Activated naive CD8-positive, alpha-beta T cell treated with anti-CD3 and anti-CD28 coated beads, Interleukin-2, amount 50 U/mL, for 24 hours (primary cell): ENCODE results near the gene THAP11.

ENCODE experiments used
- ATAC-seq: fragments of 150-1000 bp; cut with Tn5 transposase; one replicate; pipeline ENCODE4 v1.10.0; 2021
- DNase-seq: peaks from one replicate; pipeline ENCODE4 v3.0.0; 2021
- H3K27ac Mint-ChIP-seq: one replicate; pipeline ENCODE4 v1.8.0; 2021; ENCODE audit warnings: mild to moderate bottlenecking, mixed read lengths
- H3K27me3 Mint-ChIP-seq: one replicate; pipeline ENCODE4 v1.8.0; 2021; ENCODE audit warnings: mixed read lengths
- H3K36me3 Mint-ChIP-seq: one replicate; pipeline ENCODE4 v1.8.0; 2021; ENCODE audit warnings: low read depth, mixed read lengths
- H3K4me1 Mint-ChIP-seq: one replicate; pipeline ENCODE4 v1.8.0; 2021; ENCODE audit warnings: mixed read lengths
- H3K4me3 Mint-ChIP-seq: one replicate; pipeline ENCODE4 v1.8.0; 2021; ENCODE audit warnings: mild to moderate bottlenecking, moderate library complexity, mixed read lengths
- H3K9me3 Mint-ChIP-seq: one replicate; pipeline ENCODE4 v1.8.0; 2021; ENCODE audit warnings: mixed read lengths

The THAP11 gene

DNA sequence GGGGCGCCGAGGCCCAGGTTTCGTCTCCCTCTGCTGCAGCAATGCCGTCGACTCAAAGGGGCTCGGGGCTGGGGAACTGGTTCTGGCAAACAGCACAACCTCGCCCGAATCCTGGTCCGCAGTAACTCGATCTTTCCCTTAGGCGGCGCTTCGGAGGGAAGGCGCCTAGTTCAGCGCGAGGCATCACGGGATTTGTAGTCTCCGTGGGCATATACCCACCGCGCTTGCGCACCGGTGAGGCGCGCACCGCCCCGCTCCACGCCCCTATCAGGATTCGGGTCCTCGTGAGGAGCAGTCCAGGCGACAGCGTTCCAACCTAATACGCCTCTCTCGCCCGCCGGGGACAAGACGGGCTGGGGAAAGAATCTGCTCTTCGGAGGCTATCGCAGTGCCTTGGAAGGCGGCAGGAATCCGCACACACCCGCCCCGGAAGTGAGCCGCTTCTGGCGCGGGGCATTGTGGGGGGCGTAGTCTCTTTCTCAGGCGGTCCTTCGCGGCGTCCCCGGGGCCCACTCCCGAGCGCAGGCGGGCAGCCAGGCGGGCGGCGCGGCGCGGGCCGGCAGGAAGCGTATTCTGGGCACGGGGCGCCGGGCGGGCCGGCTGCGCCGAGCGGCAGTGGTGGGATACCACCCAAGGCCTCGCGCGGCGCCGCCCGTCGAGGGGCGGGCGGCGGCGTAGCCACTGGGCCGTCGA is at the start of gene THAP11:
THAP11 (plus strand) TSS at position 505 of the 693 bp plus-strand sequence. CDS start 235 bp downstream, outside the sequence.
- Mint-ChIP-seq H3K27ac (peak within 1 kb of the TSS; percentile 97), H3K36me3 (peaks cover 8% of the 10 kb centered on the region), H3K4me3 (peak within 1 kb of the TSS; percentile 92), H3K9me3 (no peaks in the 10 kb centered on the region), H3K4me1 (peaks cover 41% of the 10 kb centered on the region), H3K27me3 (no peaks in the 10 kb centered on the region)
- ATAC-seq = peak; percentile 55
- DNase-seq = peak; percentile 94

GRCh38 chr16:67796099-67796718 is 45.9 kb upstream of the THAP11 start:
- ATAC-seq (no peak), DNase-seq (no peak)
- Mint-ChIP-seq H3K4me3 (no peak overlapping the region), H3K4me1 (peaks cover 21% of the 10 kb centered on the region), H3K27ac (peak overlapping the region; percentile 34), H3K36me3 (peaks cover 22% of the 10 kb centered on the region), H3K27me3 (no peaks in the 10 kb centered on the region), H3K9me3 (no peaks in the 10 kb centered on the region)

DNA sequence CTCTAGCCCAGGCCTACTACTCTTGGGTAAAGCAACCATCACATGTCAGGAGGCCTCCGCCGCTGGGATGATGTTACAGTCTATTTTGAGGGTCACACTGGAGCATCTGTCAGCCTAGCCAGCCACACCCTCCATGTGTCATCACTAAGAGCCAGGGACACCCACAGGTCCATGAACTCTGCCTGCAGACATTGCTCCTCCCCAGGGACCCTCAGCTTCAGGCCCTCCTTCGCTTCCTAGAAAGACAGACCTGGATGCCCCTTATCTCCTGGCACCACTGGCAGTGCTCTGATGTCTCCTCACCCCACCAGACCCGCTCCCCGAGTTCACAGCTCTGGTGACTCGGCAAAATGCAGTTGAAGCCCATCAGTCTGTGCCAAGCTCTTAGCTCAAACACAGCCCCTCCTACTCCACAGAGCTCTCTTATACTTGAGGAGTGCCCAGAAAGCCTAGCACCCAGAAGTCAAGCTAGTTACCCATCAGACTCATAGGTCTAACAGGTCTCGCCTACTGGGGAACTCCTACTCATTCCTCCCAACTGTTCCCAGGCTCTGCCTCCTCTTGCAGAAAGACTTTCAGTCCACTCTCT is 41.7 kb upstream of the THAP11 start:
- peak overlapping the region; percentile 53 for H3K27ac Mint-ChIP-seq
- no peaks in the 10 kb centered on the region for H3K27me3 Mint-ChIP-seq
- no peaks in the 10 kb centered on the region for H3K9me3 Mint-ChIP-seq
- H3K4me3 Mint-ChIP-seq = no peak overlapping the region
- ATAC-seq = no peak
- no peak for DNase-seq
- peaks cover 59% of the 10 kb centered on the region for H3K4me1 Mint-ChIP-seq
- H3K36me3 Mint-ChIP-seq = peaks cover 56% of the 10 kb centered on the region

GRCh38 chr16:67801241-67801640 is 40.9 kb upstream of the THAP11 start:
- Mint-ChIP-seq H3K4me3 (no peak overlapping the region), H3K9me3 (no peaks in the 10 kb centered on the region), H3K27me3 (no peaks in the 10 kb centered on the region), H3K36me3 (peaks cover 55% of the 10 kb centered on the region), H3K4me1 (peaks cover 61% of the 10 kb centered on the region), H3K27ac (no peak overlapping the region)
- ATAC-seq (no peak), DNase-seq (no peak)

GRCh38 chr16:67801883-67802282 is 40.2 kb upstream of the THAP11 start:
- ATAC-seq (no peak), DNase-seq (no peak)
- H3K4me1 Mint-ChIP-seq = peaks cover 61% of the 10 kb centered on the region
- peaks cover 52% of the 10 kb centered on the region for H3K36me3 Mint-ChIP-seq
- no peaks in the 10 kb centered on the region for H3K9me3 Mint-ChIP-seq
- peak overlapping the region; percentile 59 for H3K27ac Mint-ChIP-seq
- peak overlapping the region; percentile 8 for H3K4me3 Mint-ChIP-seq
- H3K27me3 Mint-ChIP-seq = no peaks in the 10 kb centered on the region

DNA sequence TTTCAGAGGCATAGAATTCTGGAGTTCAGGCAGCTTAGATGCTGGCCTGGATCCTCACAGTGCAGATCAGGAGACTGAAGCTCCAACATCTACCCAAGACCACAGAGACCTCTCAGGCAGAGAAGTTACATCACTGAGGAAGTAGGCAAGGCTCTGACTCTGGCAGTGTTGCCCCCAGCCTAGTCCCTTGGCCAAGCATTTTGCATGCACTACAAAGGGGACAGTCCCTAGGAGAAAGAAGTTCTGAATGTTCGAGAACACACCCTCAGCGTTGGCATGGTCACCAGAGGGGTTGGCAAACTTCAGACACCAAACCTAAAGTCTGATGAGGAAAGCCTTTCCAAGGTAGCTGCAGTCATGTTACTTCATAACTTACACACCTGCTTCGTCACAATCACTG is 38.2 kb upstream of the THAP11 start:
- H3K27me3 Mint-ChIP-seq = no peaks in the 10 kb centered on the region
- H3K36me3 Mint-ChIP-seq = peaks cover 47% of the 10 kb centered on the region
- H3K9me3 Mint-ChIP-seq = no peaks in the 10 kb centered on the region
- no peak for ATAC-seq
- H3K4me1 Mint-ChIP-seq = peaks cover 64% of the 10 kb centered on the region
- peak overlapping the region; percentile 59 for H3K27ac Mint-ChIP-seq
- peak; percentile 30 for DNase-seq
- H3K4me3 Mint-ChIP-seq = peak overlapping the region; percentile 18

GRCh38 chr16:67804853-67805542 is 37.1 kb upstream of the THAP11 start:
- H3K36me3 Mint-ChIP-seq = peaks cover 43% of the 10 kb centered on the region
- H3K4me3 Mint-ChIP-seq = peak overlapping the region; percentile 95
- no peak for ATAC-seq
- peaks cover 59% of the 10 kb centered on the region for H3K4me1 Mint-ChIP-seq
- no peaks in the 10 kb centered on the region for H3K9me3 Mint-ChIP-seq
- peak overlapping the region; percentile 73 for H3K27ac Mint-ChIP-seq
- no peaks in the 10 kb centered on the region for H3K27me3 Mint-ChIP-seq
- DNase-seq = no peak

GRCh38 chr16:67805718-67806427 is 36.2 kb upstream of the THAP11 start:
- ATAC-seq (no peak), DNase-seq (peak; percentile 13)
- H3K36me3 Mint-ChIP-seq = peaks cover 38% of the 10 kb centered on the region
- peak overlapping the region; percentile 95 for H3K4me3 Mint-ChIP-seq
- peaks cover 51% of the 10 kb centered on the region for H3K4me1 Mint-ChIP-seq
- H3K27ac Mint-ChIP-seq = peak overlapping the region; percentile 73
- no peaks in the 10 kb centered on the region for H3K27me3 Mint-ChIP-seq
- no peaks in the 10 kb centered on the region for H3K9me3 Mint-ChIP-seq

GRCh38 chr16:67806428-67807147 is 35.5 kb upstream of the THAP11 start, which contains the start of the genes RANBP10 and TSNAXIP1:
Gene RANBP10, minus strand, starts transcription at chr16:67806560. Its CDS starts 24 bp downstream, at chr16:67806536.
Gene TSNAXIP1, plus strand, starts transcription at chr16:67806889. Its CDS starts 261 bp downstream, at chr16:67807150.
- Mint-ChIP-seq H3K27ac (peak within 1 kb of the TSS; percentile 94), H3K4me1 (peaks cover 43% of the 10 kb centered on the region)

DNA sequence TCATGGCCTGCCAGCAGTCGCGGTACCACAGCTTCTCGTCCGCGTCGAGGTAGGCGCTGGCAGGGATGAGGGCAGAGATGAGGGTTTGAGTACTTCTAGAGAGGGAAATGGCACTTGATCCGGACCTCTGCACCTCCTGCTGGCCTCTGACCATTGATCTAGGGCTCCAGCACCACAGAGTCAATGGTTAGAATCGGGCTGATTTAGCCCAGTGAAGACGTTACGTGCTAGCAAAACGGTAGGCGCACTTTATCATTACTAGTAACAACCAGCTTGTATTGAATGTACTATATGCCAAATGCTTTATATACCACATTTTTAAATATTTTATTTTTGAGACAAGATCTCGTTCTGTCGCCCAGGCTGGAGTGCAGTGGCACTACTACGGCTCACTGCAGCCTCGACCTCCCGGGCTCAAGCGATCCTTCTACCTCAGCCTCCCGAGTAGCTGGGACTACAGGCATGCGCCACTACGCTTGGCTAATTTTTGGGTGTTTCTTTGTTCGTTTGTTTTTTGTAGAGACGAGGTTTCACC is 34.9 kb upstream of the THAP11 start:
- H3K36me3 Mint-ChIP-seq = peaks cover 24% of the 10 kb centered on the region
- H3K9me3 Mint-ChIP-seq = no peaks in the 10 kb centered on the region
- H3K4me1 Mint-ChIP-seq = peaks cover 37% of the 10 kb centered on the region
- ATAC-seq = no peak
- no peaks in the 10 kb centered on the region for H3K27me3 Mint-ChIP-seq
- peak overlapping the region; percentile 49 for H3K27ac Mint-ChIP-seq
- no peak for DNase-seq
- peak overlapping the region; percentile 95 for H3K4me3 Mint-ChIP-seq

More at GRCh38 chr16:67806428-67807147, 35.5 kb upstream of the THAP11 start, which contains the start of the genes RANBP10 and TSNAXIP1:
- ATAC-seq (peak; percentile 98), DNase-seq (peak; percentile 95)
- Mint-ChIP-seq H3K36me3 (peaks cover 31% of the 10 kb centered on the region), H3K27me3 (no peaks in the 10 kb centered on the region), H3K9me3 (no peaks in the 10 kb centered on the region), H3K4me3 (peak within 1 kb of the TSS; percentile 95)

GRCh38 chr16:67811899-67812298 is 30.2 kb upstream of the THAP11 start:
- Mint-ChIP-seq H3K4me3 (no peak overlapping the region), H3K36me3 (no peaks in the 10 kb centered on the region), H3K27ac (no peak overlapping the region), H3K27me3 (no peaks in the 10 kb centered on the region), H3K4me1 (peaks cover 8% of the 10 kb centered on the region), H3K9me3 (no peaks in the 10 kb centered on the region)
- no peak for DNase-seq
- no peak for ATAC-seq

DNA sequence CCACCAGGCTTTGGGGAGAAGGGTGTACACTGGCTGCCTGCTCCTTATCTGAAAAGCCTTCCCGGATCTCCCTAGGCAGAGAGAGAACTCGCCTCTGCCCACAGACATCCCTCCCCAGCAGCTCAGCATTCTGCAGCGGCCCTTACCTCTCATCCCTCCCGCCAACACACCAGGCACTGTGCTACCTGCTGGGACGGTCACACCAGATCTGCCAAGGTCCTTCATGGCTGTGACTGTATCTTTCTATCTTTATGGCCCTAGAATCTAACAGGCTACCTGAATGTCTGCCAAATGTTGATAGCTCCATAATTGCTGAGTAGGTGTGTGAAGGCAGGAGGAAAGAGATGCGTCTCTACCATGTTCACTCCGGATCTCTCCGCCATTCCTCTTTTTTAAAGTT is 27.6 kb upstream of the THAP11 start:
- Mint-ChIP-seq H3K27ac (no peak overlapping the region), H3K27me3 (no peaks in the 10 kb centered on the region), H3K9me3 (no peaks in the 10 kb centered on the region), H3K4me1 (peaks cover 2% of the 10 kb centered on the region), H3K36me3 (no peaks in the 10 kb centered on the region), H3K4me3 (no peak overlapping the region)
- ATAC-seq (no peak), DNase-seq (no peak)

DNA sequence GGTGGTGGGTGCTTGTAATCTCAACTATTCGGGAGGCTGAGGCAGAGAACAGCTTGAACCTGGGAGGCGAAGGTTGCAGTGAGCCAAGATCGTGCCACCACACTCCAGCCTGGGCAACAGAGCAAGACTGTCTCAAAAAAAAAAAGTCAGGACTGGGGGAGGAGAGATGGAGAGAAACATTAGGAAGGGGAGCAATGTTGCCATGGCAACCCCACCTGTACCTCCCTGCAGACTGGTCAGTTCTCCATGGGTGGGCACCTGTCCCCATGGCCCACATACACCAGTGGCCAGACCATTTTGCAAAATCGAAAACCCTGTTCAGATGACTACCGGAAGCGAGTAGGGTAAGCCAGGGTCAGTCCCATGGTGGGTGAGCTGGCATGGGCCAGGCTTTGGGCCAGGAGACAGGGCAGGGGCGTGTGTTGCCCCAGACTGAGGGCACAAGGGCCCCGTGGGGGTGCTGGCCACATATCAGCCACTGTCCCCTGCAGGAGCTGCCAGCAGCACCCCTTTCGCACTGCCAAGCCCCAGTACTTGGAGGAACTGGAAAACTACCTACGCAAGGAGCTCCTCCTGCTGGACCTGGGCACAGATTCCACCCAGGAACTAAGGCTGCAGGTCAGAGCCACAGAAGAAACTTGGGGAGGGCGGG is 21.4 kb upstream of the THAP11 start:
- H3K27ac Mint-ChIP-seq = no peak overlapping the region
- DNase-seq (no peak), ATAC-seq (no peak)
- H3K4me3 Mint-ChIP-seq = no peak overlapping the region
- no peaks in the 10 kb centered on the region for H3K36me3 Mint-ChIP-seq
- H3K9me3 Mint-ChIP-seq = no peaks in the 10 kb centered on the region
- no peaks in the 10 kb centered on the region for H3K27me3 Mint-ChIP-seq
- H3K4me1 Mint-ChIP-seq = peaks cover 2% of the 10 kb centered on the region
